Activated CD4-positive, alpha-beta T cell treated with anti-CD3 and anti-CD28 coated beads for 24 hours (primary cell): ENCODE results near the gene BCL2.

Experiments
- DNase-seq, 2 donors: peaks; one replicate each; pipeline ENCODE4 v3.0.0-alpha.2; 2020; ENCODE audit warnings: low read depth in 2 of 2

Gene BCL2

GRCh38 chr18:63326011-63326410 is 6.4 kb upstream of the BCL2 start:
- no peak for DNase-seq

- no peak for DNase-seq
These were observed 5.6 kb upstream of the BCL2 start for GRCh38 chr18:63325086-63325686.

GRCh38 chr18:63322908-63323634 is 3.5 kb upstream of the BCL2 start:
- no peak for DNase-seq

- DNase-seq: no peak
These were observed 2.6 kb upstream of the BCL2 start for GRCh38 chr18:63322206-63322605.

GRCh38 chr18:63321291-63321690 is 1.7 kb upstream of the BCL2 start:
- no peak for DNase-seq

GRCh38 chr18:63320975-63321265 is 1.4 kb upstream of the BCL2 start:
- no peak for DNase-seq

- DNase-seq: peak; percentile 70 to 77
These were observed 780 bp upstream of the BCL2 start for GRCh38 chr18:63320123-63320974.

GRCh38 chr18:63318889-63319382 is 633 bp downstream of the BCL2 start:
- DNase-seq: no peak

- DNase-seq: peak; percentile 70
These were observed 1.3 kb downstream of the BCL2 start for GRCh38 chr18:63317982-63318888.

- DNase-seq: no peak
These were observed 2.0 kb downstream of the BCL2 start for GRCh38 chr18:63317556-63317946.

GRCh38 chr18:63316612-63317555 is 2.7 kb downstream of the BCL2 start:
- no peak for DNase-seq

GRCh38 chr18:63315876-63316275 is 3.7 kb downstream of the BCL2 start:
- no peak for DNase-seq

GRCh38 chr18:63315131-63315662 is 4.4 kb downstream of the BCL2 start:
- no peak for DNase-seq

GRCh38 chr18:63314062-63314790 is 5.3 kb downstream of the BCL2 start:
- no peak for DNase-seq

GRCh38 chr18:63313396-63313917 is 6.1 kb downstream of the BCL2 start:
- DNase-seq: no peak

GRCh38 chr18:63312737-63313395 is 6.7 kb downstream of the BCL2 start:
- no peak for DNase-seq

GRCh38 chr18:63312019-63312409 is 7.6 kb downstream of the BCL2 start:
- DNase-seq: no peak

- no peak for DNase-seq
These were observed 8.2 kb downstream of the BCL2 start for GRCh38 chr18:63311118-63312018.
